PC-9 (cell line): ENCODE measurements around the gene DHX58. TPM values are rescaled to one million over a fixed set of nuclear protein-coding genes. Genes with fewer than 3 reads are reported as not detected.

Source experiments
- BruUV-seq: library from RNA; stranded (reverse); fragments of 400-500 nt; replicated peaks from 2 replicates; lab custom pipeline; 2021; lab: Mats Ljungman, UMichigan
- CTCF ChIA-PET: fragments of 300-600 bp; sonication (Branson Sonifier 250); formaldehyde crosslinking; loops from one replicate; lab custom pipeline; 2022; ENCODE audit warnings: antibody characterized with exemption; lab: Charles Lee
- POLR2A ChIA-PET: fragments of 300-600 bp; sonication (Branson Sonifier 250); formaldehyde crosslinking; loops from one replicate; lab custom pipeline; 2022; ENCODE audit warnings: antibody characterized with exemption; ENCODE audit not compliant: unreplicated experiment; lab: Charles Lee
- DNase-seq, 2 experiments: peaks; one replicate each; pipeline versions ENCODE4 v3.0.0 to v3.0.0-alpha.2; 2015 to 2022; ENCODE audit warnings: mixed read lengths in 1 of 2
- H2AFZ ChIP-seq: fragments of 200-600 bp; sonication (generic); 2 replicates; pipeline ENCODE4 v1.8.1; 2017; ENCODE audit warnings: antibody characterized with exemption
- H3F3A ChIP-seq: fragments of 200-600 bp; sonication (generic); 2 replicates; pipeline ENCODE4 v1.8.1; 2017; ENCODE audit warnings: antibody characterized with exemption, mild to moderate bottlenecking, low read depth; ENCODE audit not compliant: insufficient read depth
- H3K27ac ChIP-seq: fragments of 200-600 bp; sonication (generic); 2 replicates; pipeline ENCODE4 v1.6.1; 2016; ENCODE audit warnings: mixed run types
- H3K27me3 ChIP-seq: fragments of 200-600 bp; sonication (generic); 2 replicates; pipeline ENCODE4 v1.6.1; 2016; ENCODE audit warnings: low read depth, mixed run types; ENCODE audit not compliant: insufficient read depth
- H3K36me3 ChIP-seq: fragments of 200-600 bp; sonication (generic); 2 replicates; pipeline ENCODE4 v1.6.1; 2016; ENCODE audit warnings: low read depth, mixed run types
- H3K4me1 ChIP-seq: fragments of 200-600 bp; sonication (generic); replicated peaks from 2 replicates; pipeline ENCODE4 v1.6.1; 2016; ENCODE audit warnings: mixed run types; ENCODE audit not compliant: insufficient read depth
- H3K4me2 ChIP-seq: fragments of 200-600 bp; sonication (generic); 2 replicates; pipeline ENCODE4 v1.6.1; 2017; ENCODE audit warnings: mixed run types
- H3K4me3 ChIP-seq: fragments of 200-600 bp; sonication (generic); 2 replicates; pipeline ENCODE4 v1.6.1; 2016; ENCODE audit warnings: mixed run types
- H3K79me2 ChIP-seq: fragments of 200-600 bp; sonication (generic); 2 replicates; pipeline ENCODE4 v1.6.1; 2017; ENCODE audit warnings: low read depth, mixed run types
- H3K9me2 ChIP-seq: fragments of 200-600 bp; sonication (generic); 2 replicates; pipeline ENCODE4 v1.8.1; 2017; ENCODE audit warnings: mild to moderate bottlenecking; ENCODE audit not compliant: insufficient read depth
- H3K9me3 ChIP-seq: fragments of 200-600 bp; sonication (generic); 2 replicates; pipeline ENCODE4 v1.8.1; 2016; ENCODE audit warnings: low read depth; ENCODE audit not compliant: insufficient read depth
- H4K20me1 ChIP-seq: fragments of 200-600 bp; sonication (generic); 2 replicates; pipeline ENCODE4 v1.8.1; 2017; ENCODE audit not compliant: insufficient read depth
- EZH2 ChIP-seq: fragments of 200-600 bp; sonication (generic); IDR thresholded peaks from 2 replicates; pipeline ENCODE4 v1.8.0; 2017; ENCODE audit warnings: antibody characterized with exemption, low read depth
- intact Hi-C: fragments of 100-400 bp; cut with micrococcal nuclease; formaldehyde crosslinking; loops from one replicate; pipeline ENCODE4 v1.10.0; 2022; ENCODE audit not compliant: unreplicated experiment
- total RNA-seq: library from RNA; stranded (reverse); gene quantifications from 2 replicates; pipeline ENCODE4 v1.2.3, GENCODE V29; 2021
- TF ChIP-seq, protein P1 (sequence below): fragments of 200-600 bp; sonication (generic); conservative IDR thresholded peaks from 2 replicates; pipeline ENCODE4 v1.6.1; 2017; ENCODE audit warnings: mixed run types, antibody characterized with exemption, mild to moderate bottlenecking, moderate library complexity

The DHX58 gene
- total RNA-seq, 1 experiment from 2014 or later, result 17.9 TPM

DNA sequence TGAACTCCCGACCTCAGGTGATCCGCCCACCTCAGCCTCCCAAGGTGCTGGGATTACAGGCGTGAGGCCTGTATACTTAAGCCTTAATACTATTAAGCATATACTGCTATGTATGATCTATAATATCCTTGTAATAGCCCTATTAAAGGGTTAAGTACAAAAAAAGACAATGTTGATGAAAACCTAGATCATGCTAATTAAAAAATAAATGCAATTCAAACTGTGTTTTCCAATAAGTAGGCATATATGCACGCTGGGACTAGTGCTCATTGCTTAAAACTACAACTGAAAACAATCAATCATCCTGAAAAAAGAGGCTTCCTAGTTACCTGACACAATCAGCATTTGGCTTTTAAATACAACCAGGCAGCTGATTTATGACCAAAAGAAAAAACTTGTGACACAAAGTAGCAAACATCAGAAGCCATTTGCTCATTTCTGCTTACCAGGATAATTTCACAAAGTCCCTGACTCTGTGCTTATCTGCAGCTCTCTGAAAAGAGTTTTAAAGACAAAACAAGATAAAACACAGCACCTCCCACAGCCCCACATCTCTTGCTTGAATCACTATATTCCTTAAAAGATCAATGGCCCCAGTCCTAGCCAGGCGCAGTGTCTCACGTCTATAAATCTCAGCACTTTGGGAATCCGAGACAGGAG lies 25.3 kb downstream of the DHX58 start:
- H2AFZ ChIP-seq, result no peak overlapping the region
- POLR2A ChIA-PET, result no interaction called here
- CTCF ChIA-PET, result no interaction called here

DNA sequence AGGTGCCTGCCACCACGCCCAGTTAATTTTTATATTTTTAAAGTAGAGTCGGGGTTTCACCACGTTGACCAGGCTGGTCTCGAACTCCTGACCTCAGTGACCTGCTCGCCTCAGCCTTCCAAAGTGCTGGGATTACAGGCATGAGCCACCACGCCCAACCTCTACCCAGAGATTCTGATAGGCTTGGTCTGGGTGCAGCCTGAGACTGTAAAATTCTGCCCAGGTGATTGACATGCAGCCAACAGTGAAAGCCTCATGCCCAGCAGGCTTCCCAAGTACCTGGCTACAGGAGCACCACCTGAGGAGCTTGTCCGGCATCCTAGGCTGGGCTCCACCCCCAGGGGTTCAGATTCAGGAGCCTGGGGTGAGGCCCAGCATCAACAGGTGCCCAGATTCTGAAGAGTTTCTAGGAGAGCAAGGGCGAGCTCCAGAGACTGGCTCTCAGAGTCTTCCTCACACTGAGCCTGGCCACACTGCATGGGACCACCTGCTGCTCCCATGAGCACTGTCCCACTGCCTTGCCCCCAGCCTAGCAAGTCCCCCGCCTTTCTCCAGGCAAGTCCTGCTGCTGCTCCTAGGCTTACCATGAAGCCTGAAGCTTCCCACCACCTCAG lies 30.9 kb downstream of the DHX58 start:
- no peaks in the 10 kb centered on the region for H3K9me3 ChIP-seq
- BruUV-seq, result no TSS peak
- no peaks in the 10 kb centered on the region for H3K36me3 ChIP-seq
- no peaks in the 10 kb centered on the region for H3K27me3 ChIP-seq
- DNase-seq, result no peak
- POLR2A ChIA-PET, result no interaction called here
- H3K79me2 ChIP-seq, result no peaks in the 10 kb centered on the region
- no peak overlapping the region for H3K4me3 ChIP-seq
- H4K20me1 ChIP-seq, result no peaks in the 10 kb centered on the region
- H2AFZ ChIP-seq, result no peak overlapping the region
- H3K27ac ChIP-seq, result no peak overlapping the region
- no peak overlapping the region for H3K4me2 ChIP-seq
- CTCF ChIA-PET, result no interaction called here
- no peaks in the 10 kb centered on the region for H3F3A ChIP-seq
- H3K4me1 ChIP-seq, result 0 out of 2 replicates have a peak, but pooled peaks cover 6% of the 10 kb centered on the region
- no peaks in the 10 kb centered on the region for H3K9me2 ChIP-seq
- intact Hi-C loops, result no loop called here
- TF ChIP-seq, protein P1, sequence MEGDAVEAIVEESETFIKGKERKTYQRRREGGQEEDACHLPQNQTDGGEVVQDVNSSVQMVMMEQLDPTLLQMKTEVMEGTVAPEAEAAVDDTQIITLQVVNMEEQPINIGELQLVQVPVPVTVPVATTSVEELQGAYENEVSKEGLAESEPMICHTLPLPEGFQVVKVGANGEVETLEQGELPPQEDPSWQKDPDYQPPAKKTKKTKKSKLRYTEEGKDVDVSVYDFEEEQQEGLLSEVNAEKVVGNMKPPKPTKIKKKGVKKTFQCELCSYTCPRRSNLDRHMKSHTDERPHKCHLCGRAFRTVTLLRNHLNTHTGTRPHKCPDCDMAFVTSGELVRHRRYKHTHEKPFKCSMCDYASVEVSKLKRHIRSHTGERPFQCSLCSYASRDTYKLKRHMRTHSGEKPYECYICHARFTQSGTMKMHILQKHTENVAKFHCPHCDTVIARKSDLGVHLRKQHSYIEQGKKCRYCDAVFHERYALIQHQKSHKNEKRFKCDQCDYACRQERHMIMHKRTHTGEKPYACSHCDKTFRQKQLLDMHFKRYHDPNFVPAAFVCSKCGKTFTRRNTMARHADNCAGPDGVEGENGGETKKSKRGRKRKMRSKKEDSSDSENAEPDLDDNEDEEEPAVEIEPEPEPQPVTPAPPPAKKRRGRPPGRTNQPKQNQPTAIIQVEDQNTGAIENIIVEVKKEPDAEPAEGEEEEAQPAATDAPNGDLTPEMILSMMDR, result no peak
- TF ChIP-seq EZH2, result no peak

More for the DNA sequence above, 25.3 kb downstream of the DHX58 start:
- H3K27ac ChIP-seq, result no peak overlapping the region
- no peak for TF ChIP-seq EZH2
- TF ChIP-seq, protein P1, result no peak
- no peaks in the 10 kb centered on the region for H3K9me3 ChIP-seq
- H4K20me1 ChIP-seq, result no peaks in the 10 kb centered on the region
- no peaks in the 10 kb centered on the region for H3K79me2 ChIP-seq
- no TSS peak for BruUV-seq
- no peaks in the 10 kb centered on the region for H3K36me3 ChIP-seq
- H3K4me1 ChIP-seq, result 0 out of 2 replicates have a peak, but pooled peaks cover 3% of the 10 kb centered on the region
- peaks cover 11% of the 10 kb centered on the region; the same call in 1 of the 2 replicates for H3F3A ChIP-seq
- H3K4me3 ChIP-seq, result no peak overlapping the region
- no peaks in the 10 kb centered on the region for H3K27me3 ChIP-seq
- intact Hi-C loops, result no loop called here
- no peaks in the 10 kb centered on the region for H3K9me2 ChIP-seq
- DNase-seq, result no peak
- H3K4me2 ChIP-seq, result no peak overlapping the region

- POLR2A ChIA-PET, result no interaction called here
Measured at GRCh38 chr17:42079541-42079940, 33.0 kb downstream of the DHX58 start.

More at GRCh38 chr17:42079541-42079940, 33.0 kb downstream of the DHX58 start:
- Histone ChIP-seq H3K9me3 (no peaks in the 10 kb centered on the region), H3K4me3 (no peak overlapping the region), H2AFZ (no peak overlapping the region), H3K79me2 (no peaks in the 10 kb centered on the region), H3F3A (no peaks in the 10 kb centered on the region), H3K4me2 (no peak overlapping the region), H3K27me3 (no peaks in the 10 kb centered on the region), H3K27ac (no peak overlapping the region), H3K4me1 (0 out of 2 replicates have a peak, but pooled peaks cover 6% of the 10 kb centered on the region), H4K20me1 (no peaks in the 10 kb centered on the region), H3K36me3 (no peaks in the 10 kb centered on the region), H3K9me2 (no peaks in the 10 kb centered on the region)
- BruUV-seq, result no TSS peak
- CTCF ChIA-PET, result interaction anchor here (0.6 to 0.7 kb wide), 2 partner anchors 12 to 13 kb away, joined by 3 to 5 read pairs; no protein-coding TSS in a partner anchor
- DNase-seq, result no peak
- intact Hi-C loops, result no loop called here
- TF ChIP-seq EZH2, result no peak
- TF ChIP-seq, protein P1, result no peak
